Natural killer cell treated with Interleukin-12 subunit alpha and Interleukin-12 subunit beta and Interleukin-15 and Interleukin-18, amount 100 ng/mL, for 72 hours (primary cell): ENCODE results near the gene SARNP. TPM values are rescaled to one million over a fixed set of nuclear protein-coding genes. Genes with fewer than 3 reads are reported as not detected.

Experiments
- ATAC-seq, 2 donors: fragments of 150-1000 bp; cut with Tn5 transposase in 1 of 2; sonication (Bioruptor Pico), chemical (Tn5 transposase) in 1 of 2; 2 replicates each; pipeline ENCODE4 v1.10.0; 2021
- DNase-seq: peaks from one replicate; pipeline ENCODE4 v3.0.0; 2022; ENCODE audit warnings: low spot score
- H3K27ac Mint-ChIP-seq, 2 donors: 1 replicate in 1 of 2; 2 replicates in 1 of 2; pipeline ENCODE4 v1.8.0; 2022; ENCODE audit warnings: mixed read lengths in 2 of 2, mild to moderate bottlenecking in 1 of 2, moderate library complexity in 1 of 2
- H3K27me3 Mint-ChIP-seq, 2 donors: 1 replicate in 1 of 2; 2 replicates in 1 of 2; pipeline ENCODE4 v1.8.0; 2022; ENCODE audit warnings: mixed read lengths in 2 of 2
- H3K36me3 Mint-ChIP-seq: one replicate; pipeline ENCODE4 v1.8.0; 2022; ENCODE audit warnings: mixed read lengths
- H3K4me1 Mint-ChIP-seq, 2 donors: 1 replicate in 1 of 2; 2 replicates in 1 of 2; pipeline ENCODE4 v1.8.0; 2022; ENCODE audit warnings: low read depth in 2 of 2, mixed read lengths in 2 of 2, mild to moderate bottlenecking in 1 of 2
- H3K4me3 Mint-ChIP-seq: one replicate; pipeline ENCODE4 v1.8.0; 2022; ENCODE audit warnings: mixed read lengths
- H3K9me3 Mint-ChIP-seq: 2 replicates; pipeline ENCODE4 v1.8.0; 2022; ENCODE audit warnings: mixed read lengths
- total RNA-seq, 2 donors: library from RNA; stranded (reverse); gene quantifications; one replicate each; pipeline ENCODE4 v1.2.3, GENCODE V29; 2022

Gene SARNP
- total RNA-seq, 2 donors from 2014 or later, result 68.0 to 74.9 TPM

GRCh38 chr12:55757701-55758100 lies 59.8 kb downstream of the SARNP start:
- peak overlapping the region; percentile 19 to 45 for H3K27ac Mint-ChIP-seq
- H3K9me3 Mint-ChIP-seq, result no peaks in the 10 kb centered on the region
- H3K36me3 Mint-ChIP-seq, result peaks cover 37% of the 10 kb centered on the region
- peaks cover 6 to 7% of the 10 kb centered on the region in 2 donors for H3K4me1 Mint-ChIP-seq
- H3K27me3 Mint-ChIP-seq, result no peaks in the 10 kb centered on the region
- no peak for DNase-seq
- no peak overlapping the region for H3K4me3 Mint-ChIP-seq
- no peak for ATAC-seq

DNA sequence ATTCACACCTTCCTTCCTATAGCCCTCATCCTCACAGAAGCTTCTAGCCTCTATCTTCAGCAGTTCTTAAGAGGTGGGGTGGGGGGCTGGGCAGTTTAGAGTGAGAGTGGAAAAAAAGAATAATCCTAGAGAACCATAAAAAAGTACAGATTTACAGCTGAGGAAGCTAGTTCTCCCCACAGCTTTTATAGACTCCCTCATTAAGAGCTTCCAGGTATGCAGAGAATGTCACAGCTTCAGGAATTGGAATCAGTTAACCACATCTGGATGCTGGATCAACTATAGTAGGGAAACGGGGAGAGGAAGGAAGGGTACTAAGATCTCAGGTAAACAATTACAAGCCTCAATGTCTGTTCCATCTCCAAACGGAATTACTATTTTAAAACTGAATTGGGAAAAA lies 62.3 kb downstream of the SARNP start:
- ATAC-seq (no peak), DNase-seq (no peak)
- H3K36me3 Mint-ChIP-seq, result peaks cover 25% of the 10 kb centered on the region
- no peak overlapping the region for H3K4me3 Mint-ChIP-seq
- H3K27ac Mint-ChIP-seq, result peak overlapping the region; percentile 2 to 34
- no peaks in the 10 kb centered on the region for H3K27me3 Mint-ChIP-seq
- H3K9me3 Mint-ChIP-seq, result no peaks in the 10 kb centered on the region
- H3K4me1 Mint-ChIP-seq, result peaks cover 0 to 6% of the 10 kb centered on the region in 2 donors

- Mint-ChIP-seq H3K27ac (no peak overlapping the region), H3K36me3 (no peaks in the 10 kb centered on the region), H3K4me3 (no peak overlapping the region), H3K27me3 (no peaks in the 10 kb centered on the region), H3K9me3 (no peaks in the 10 kb centered on the region), H3K4me1 (peaks cover 13 to 30% of the 10 kb centered on the region in 2 donors)
- no peak for DNase-seq
- no peak for ATAC-seq
These were observed 69.1 kb downstream of the SARNP start for GRCh38 chr12:55748230-55748993.

DNA sequence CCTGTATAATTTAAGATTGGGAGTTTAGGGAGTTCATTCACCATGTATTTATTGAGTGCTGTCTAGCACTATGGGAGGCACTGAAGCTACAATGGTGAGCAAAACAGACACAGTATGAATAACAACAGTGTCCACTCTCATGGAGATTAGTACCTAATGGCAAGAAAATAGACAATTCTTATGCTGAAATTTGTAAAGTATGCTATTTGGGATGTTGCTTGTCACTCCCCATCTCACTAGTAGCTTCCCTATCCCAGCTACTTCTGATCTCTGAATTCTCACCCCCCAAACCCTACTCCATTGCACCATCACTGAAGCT lies 70.7 kb downstream of the SARNP start:
- Mint-ChIP-seq H3K27me3 (no peaks in the 10 kb centered on the region), H3K9me3 (no peaks in the 10 kb centered on the region), H3K27ac (no peak overlapping the region), H3K4me1 (peaks cover 22 to 41% of the 10 kb centered on the region in 2 donors), H3K36me3 (no peaks in the 10 kb centered on the region), H3K4me3 (no peak overlapping the region)
- no peak for ATAC-seq
- DNase-seq, result no peak

DNA sequence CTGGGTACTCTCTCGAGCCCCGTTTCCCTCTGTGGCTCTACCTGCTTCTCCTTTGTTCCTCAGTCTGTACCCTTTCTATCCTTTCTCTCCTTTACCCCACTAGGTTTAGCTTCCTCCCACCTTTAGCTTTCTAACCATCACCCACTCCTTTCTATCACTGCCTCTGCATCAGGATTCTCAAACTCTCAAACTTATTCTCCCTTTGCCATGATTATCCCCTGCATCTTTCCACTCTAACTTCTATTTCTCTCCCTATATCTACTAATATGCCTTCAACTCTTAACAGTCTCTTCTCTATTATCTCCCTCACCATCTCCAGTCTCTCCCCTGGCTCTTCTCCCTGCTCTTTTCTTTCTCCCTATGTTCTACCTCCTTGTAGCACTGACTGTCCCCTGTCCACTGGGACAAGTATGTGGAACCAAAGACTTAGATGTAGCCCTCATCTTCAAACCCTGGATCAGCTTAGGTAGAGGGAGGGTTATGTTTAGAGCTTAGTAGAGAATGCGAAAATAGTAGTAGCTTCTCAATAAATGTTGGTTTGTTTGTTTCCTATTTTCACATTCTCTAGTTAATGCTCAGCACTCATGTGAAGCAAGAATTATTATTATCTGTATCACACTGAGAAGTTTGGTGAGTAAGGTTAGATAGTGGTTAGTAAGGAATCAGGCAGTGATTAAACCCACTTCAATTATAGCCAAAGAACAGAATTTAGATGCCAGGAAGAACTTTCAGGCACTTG lies 71.2 kb downstream of the SARNP start:
- ATAC-seq, result no peak
- Mint-ChIP-seq H3K9me3 (no peaks in the 10 kb centered on the region), H3K27me3 (no peaks in the 10 kb centered on the region), H3K36me3 (no peaks in the 10 kb centered on the region), H3K27ac (peak overlapping the region; percentile 2 to 11), H3K4me3 (peak overlapping the region; percentile 31), H3K4me1 (peaks cover 25 to 44% of the 10 kb centered on the region in 2 donors)
- DNase-seq, result no peak

DNA sequence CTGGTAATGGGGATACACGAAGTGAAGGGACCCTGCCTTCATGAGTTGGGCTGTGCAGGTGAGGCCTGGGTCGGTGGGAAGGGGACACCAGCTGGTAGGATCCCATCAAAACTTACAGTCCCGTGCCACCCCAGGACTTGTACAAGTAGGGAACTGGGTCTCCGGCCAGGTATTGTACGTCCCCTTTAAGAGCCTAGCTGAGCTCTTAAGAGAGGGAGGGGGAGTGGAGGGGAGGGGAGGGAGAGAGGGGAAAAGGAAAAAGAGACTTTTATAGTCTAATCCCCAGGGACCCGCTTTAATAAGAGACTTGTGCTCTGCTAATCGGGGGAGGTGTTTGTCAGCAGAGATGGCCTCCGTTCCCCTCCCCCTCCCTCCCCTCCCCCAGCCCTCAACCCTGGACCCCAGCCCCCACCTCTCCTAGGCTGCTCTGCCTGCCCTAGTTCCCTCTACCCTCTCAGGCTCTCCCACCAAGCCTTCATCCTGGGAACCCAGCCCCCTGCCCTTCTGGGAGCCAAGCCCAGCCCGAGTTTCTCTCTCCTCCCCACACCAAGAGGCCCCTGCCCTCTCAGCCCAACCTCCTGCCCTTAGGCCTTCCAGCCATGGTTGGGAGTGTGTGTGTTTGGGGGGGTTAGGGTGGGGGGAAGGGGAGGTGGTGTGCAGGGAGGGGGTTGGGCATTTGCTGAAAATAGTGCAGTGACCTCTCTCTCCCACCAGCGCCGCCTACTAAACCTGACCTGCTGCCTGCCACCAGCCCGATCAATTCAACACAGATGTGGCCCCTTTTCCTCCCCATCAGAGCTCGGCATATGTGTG lies 72.0 kb downstream of the SARNP start:
- DNase-seq (no peak), ATAC-seq (no peak)
- H3K9me3 Mint-ChIP-seq, result no peaks in the 10 kb centered on the region
- H3K36me3 Mint-ChIP-seq, result no peaks in the 10 kb centered on the region
- H3K4me1 Mint-ChIP-seq, result peaks cover 25 to 44% of the 10 kb centered on the region in 2 donors
- H3K27me3 Mint-ChIP-seq, result no peaks in the 10 kb centered on the region
- H3K4me3 Mint-ChIP-seq, result peak overlapping the region; percentile 89
- H3K27ac Mint-ChIP-seq, result peak overlapping the region; percentile 2 to 11

GRCh38 chr12:55744340-55745030 lies 73.0 kb downstream of the SARNP start:
- no peak for DNase-seq
- Mint-ChIP-seq H3K27me3 (no peaks in the 10 kb centered on the region), H3K27ac (peak overlapping the region; percentile 36 to 68), H3K9me3 (no peaks in the 10 kb centered on the region), H3K4me3 (peak overlapping the region; percentile 89), H3K4me1 (peaks cover 25 to 44% of the 10 kb centered on the region in 2 donors), H3K36me3 (no peaks in the 10 kb centered on the region)
- ATAC-seq, result no peak

- H3K36me3 Mint-ChIP-seq, result no peaks in the 10 kb centered on the region
- H3K27ac Mint-ChIP-seq, result peak overlapping the region; percentile 36 to 68
- H3K4me1 Mint-ChIP-seq, result peaks cover 25 to 49% of the 10 kb centered on the region in 2 donors
- H3K4me3 Mint-ChIP-seq, result peak overlapping the region; percentile 89
- no peaks in the 10 kb centered on the region for H3K9me3 Mint-ChIP-seq
- ATAC-seq (peak; percentile 70), DNase-seq (peak; percentile 66)
- H3K27me3 Mint-ChIP-seq, result no peaks in the 10 kb centered on the region
These were observed 73.9 kb downstream of the SARNP start for GRCh38 chr12:55743406-55744339.

- Mint-ChIP-seq H3K4me1 (peaks cover 31 to 53% of the 10 kb centered on the region in 2 donors), H3K9me3 (no peaks in the 10 kb centered on the region), H3K36me3 (no peaks in the 10 kb centered on the region), H3K27ac (peak within 1 kb of the TSS; percentile 66 to 67), H3K27me3 (no peaks in the 10 kb centered on the region), H3K4me3 (peak within 1 kb of the TSS; percentile 89)
- peak; percentile 80 to 85 for ATAC-seq
- DNase-seq, result peak; percentile 77
These were observed 74.7 kb downstream of the SARNP start, which contains the start of gene GDF11 for GRCh38 chr12:55742719-55743405. TSS of gene GDF11 (plus strand) at chr12:55743122. CDS start at chr12:55743317, 195 bp downstream.

GRCh38 chr12:55741931-55742680 lies 75.4 kb downstream of the SARNP start:
- DNase-seq, result no peak
- Mint-ChIP-seq H3K4me1 (peaks cover 36 to 54% of the 10 kb centered on the region in 2 donors), H3K36me3 (no peaks in the 10 kb centered on the region), H3K9me3 (no peaks in the 10 kb centered on the region), H3K4me3 (peak overlapping the region; percentile 87), H3K27ac (peak overlapping the region; percentile 66 to 67), H3K27me3 (no peaks in the 10 kb centered on the region)
- ATAC-seq, result no peak

DNA sequence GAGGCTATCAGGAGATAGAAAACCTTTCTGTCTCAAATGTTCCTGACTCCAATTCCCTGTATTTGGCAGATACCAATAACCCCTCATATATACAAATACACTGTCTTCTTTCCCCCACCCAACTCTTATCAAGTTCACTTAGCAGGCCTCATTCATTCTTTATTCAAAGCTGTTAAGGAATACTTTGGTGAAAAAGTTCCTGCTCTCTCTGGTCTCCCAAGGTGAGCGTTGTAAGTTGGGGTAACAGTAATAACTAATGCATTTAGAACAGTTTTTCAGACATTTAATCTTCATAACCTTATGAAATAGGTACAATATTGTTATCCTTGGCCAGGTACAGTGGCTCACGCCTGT lies 78.5 kb downstream of the SARNP start:
- ATAC-seq, result no peak
- DNase-seq, result no peak
- Mint-ChIP-seq H3K36me3 (no peaks in the 10 kb centered on the region), H3K9me3 (no peaks in the 10 kb centered on the region), H3K4me3 (peak overlapping the region; percentile 89), H3K27ac (peak overlapping the region in 1 of 2 donors; percentile 72), H3K4me1 (peaks cover 33 to 43% of the 10 kb centered on the region in 2 donors), H3K27me3 (no peaks in the 10 kb centered on the region)
